Measurements from ENCODE around the gene CECR2.

Gene CECR2

GRCh38 chr22:17460895-17461294, 91.6 kb downstream of the CECR2 start:
- no peak for DNase-seq (ENCODE audit: low read depth)

GRCh38 chr22:17470880-17471500, 101.7 kb downstream of the CECR2 start:
- DNase-seq (ENCODE audit: low read depth): no peak

GRCh38 chr22:17471886-17472535, 102.8 kb downstream of the CECR2 start:
- no peak for DNase-seq (ENCODE audit: low read depth)

DNA sequence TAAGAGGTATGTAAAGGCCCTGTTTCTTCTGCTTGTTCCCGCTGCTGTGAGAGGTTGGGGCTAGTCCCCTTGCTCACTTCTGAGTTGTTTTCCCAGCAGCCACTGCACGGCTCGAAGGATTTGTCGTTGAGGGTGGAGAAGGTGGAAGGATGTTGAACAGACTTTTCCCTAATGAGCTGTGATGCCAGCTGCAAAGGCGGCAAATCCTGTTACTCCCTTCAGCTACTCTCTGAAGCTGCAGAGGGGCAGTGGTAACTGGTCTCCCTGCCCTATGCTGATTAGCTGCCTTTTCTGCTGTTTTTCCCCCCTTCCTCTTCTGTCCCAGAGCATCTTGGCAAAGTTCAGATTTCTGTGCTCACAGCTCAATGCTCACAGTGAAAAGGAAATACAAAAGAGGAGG, 103.7 kb downstream of the CECR2 start:
- no peak for DNase-seq (ENCODE audit: low read depth)

DNA sequence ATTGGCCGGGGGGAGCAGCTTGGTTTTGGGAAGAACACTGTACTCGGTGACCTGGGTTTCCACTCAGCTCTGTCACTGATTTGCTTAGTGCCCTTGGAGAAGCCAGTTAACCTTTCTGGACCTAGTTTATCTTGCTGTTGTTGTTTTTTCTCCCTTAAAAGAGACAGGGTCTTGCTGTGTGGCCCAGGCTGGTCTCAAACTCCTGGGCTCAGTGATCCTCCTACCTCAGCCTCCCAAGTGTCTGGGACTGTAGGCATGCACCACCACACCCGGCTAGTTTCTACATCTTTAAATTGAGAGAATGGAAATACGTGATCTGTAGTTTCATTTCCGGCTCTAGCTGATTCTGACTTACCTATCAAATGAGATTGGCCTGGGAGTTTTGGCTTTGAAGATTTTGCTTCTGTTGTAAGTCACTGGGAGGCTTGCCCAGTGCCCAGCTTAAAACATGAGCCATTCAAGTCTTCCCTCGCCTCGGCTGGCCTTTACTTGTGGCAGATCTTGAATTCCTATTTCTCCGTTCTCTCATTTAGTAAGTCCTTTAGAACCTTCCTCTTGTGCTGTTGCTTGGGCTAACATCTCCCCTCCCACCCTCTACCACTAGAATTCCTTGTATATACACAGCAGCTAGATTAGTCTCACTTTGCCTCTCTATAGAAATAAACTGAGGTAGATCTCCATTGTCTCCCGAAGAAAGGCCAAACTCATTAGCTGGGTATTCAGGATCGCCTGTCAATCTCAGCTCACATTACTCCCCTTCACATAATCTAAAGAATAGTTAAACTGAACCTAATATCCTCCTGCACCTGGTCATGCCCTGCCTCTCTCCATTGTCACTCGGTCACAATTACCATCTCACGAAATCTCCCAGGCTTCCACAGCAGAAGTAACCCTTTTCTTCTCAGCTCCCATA, 106.3 kb downstream of the CECR2 start:
- no peak for DNase-seq (ENCODE audit: low read depth)

GRCh38 chr22:17476838-17477237, 107.6 kb downstream of the CECR2 start:
- DNase-seq (ENCODE audit: low read depth): no peak

- DNase-seq (ENCODE audit: low read depth): no peak
Measured at GRCh38 chr22:17477391-17477833, 108.2 kb downstream of the CECR2 start.

- DNase-seq (ENCODE audit: low read depth): no peak
Measured at GRCh38 chr22:17479135-17479534, 109.9 kb downstream of the CECR2 start.

GRCh38 chr22:17481424-17481823, 112.2 kb downstream of the CECR2 start:
- DNase-seq (ENCODE audit: low read depth): no peak

GRCh38 chr22:17483688-17484372, 114.6 kb downstream of the CECR2 start:
- no peak for DNase-seq (ENCODE audit: low read depth)

GRCh38 chr22:17484608-17485007, 115.3 kb downstream of the CECR2 start:
- no peak for DNase-seq (ENCODE audit: low read depth)

- DNase-seq (ENCODE audit: low read depth): no peak
Measured at GRCh38 chr22:17486313-17486712, 117.1 kb downstream of the CECR2 start.

- DNase-seq (ENCODE audit: low read depth): no peak
Measured at GRCh38 chr22:17486719-17487118, 117.5 kb downstream of the CECR2 start.

DNA sequence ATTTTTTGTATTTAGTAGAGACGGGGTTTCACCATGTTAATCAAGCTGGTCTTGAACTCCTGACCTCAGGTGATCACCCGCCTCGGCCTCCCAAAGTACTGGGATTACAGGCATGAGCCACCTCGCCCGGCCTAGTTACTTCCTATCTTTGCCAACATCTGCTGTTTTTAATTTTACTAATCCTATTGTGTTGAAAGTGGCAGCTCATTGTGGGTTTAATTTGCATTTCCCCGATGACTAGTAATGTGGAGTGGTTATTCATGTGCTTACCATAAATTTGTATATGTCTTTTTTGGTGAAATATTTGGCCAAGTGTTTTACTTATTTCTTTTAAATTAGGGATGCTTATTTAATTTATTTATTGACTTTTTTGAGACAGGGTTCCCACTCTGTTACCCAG, 119.8 kb downstream of the CECR2 start:
- no peak for DNase-seq (ENCODE audit: low read depth)

DNA sequence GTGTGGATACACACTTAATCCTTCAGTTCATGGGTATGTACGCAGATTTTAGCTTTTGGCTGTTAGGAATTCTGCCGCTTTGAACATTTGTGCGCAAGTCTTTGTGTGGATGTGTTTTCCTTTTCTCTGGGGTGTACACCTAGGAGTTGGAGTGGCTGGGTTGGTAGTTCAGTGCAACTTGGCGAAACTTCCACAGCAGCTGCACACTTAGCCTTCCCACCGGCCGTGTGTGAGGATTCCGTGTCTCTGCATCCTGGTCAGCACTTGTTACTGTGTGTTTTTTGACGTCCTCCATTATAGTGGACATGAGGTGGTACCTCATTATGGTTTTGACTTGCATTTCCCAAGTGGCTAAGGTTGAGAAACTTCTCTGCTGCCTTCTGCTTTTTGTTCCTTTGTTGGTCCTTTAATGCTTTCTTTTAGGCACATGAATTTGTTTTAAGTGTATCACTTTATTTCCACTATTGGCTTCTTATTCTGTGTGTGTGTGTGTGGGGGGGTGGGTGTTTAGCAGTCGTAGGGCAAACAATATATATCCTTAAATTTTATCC, 121.9 kb downstream of the CECR2 start:
- DNase-seq (ENCODE audit: low read depth): no peak

- no peak for DNase-seq (ENCODE audit: low read depth)
Measured at GRCh38 chr22:17492247-17492646, 123.0 kb downstream of the CECR2 start.

GRCh38 chr22:17493419-17493981, 124.2 kb downstream of the CECR2 start:
- DNase-seq (ENCODE audit: low read depth): no peak

DNA sequence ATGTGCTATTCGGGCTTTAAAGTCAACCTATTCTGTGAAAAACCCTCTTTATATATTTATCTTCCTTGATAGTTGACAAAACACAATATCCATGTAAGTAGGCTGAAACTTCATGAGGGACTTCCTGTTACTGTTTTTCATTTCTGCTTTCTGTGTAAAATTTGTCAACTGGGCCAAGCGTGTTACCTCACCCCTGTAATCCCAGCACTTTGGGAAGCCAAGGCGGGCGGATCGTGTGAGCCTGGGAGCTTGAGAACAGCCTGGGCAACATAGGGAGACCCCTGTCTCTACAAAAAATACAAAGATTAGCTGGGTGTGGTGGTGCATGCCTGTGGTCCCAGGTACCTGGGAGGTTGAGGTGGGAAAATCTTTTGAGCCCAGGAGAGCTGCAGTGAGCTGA, 127.6 kb downstream of the CECR2 start:
- DNase-seq (ENCODE audit: low read depth): no peak

GRCh38 chr22:17501679-17502285, 132.5 kb downstream of the CECR2 start:
- no peak for DNase-seq (ENCODE audit: low read depth)

DNA sequence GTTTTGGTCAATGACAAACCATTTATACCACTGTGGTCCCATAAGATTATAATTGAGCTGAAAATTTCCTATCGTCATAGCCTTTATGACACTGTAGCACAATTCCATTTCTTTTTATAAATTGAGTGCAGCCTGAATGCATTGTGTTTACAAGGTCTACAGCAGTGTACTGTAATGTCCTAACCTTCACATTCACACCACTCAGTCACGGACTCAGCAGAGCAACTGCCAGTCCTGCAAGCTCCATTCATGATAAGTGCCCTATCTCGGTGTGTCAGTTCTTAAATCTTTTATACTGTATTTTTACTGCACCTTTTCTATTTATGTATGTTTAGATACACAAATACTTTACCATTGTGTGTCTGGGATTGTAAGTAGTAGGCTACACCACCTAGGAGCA, 138.8 kb downstream of the CECR2 start:
- DNase-seq (ENCODE audit: low read depth): no peak

GRCh38 chr22:17512960-17513359, 143.7 kb downstream of the CECR2 start:
- DNase-seq (ENCODE audit: low read depth): no peak
